NCI-H1417 treated with DMSO at 0.1 percent for 48 hours (cell line): ENCODE data around the gene AGER.
"Not testable (repeated sequence)": the region's sequence is repeated elsewhere in the genome, so short reads cannot be mapped to it uniquely, and the experiment has no call there.

Source experiments
- DNase-seq: peaks from one replicate; lab custom pipeline; 2025; lab: John Stamatoyannopoulos, UW

The AGER gene

GRCh38 chr6:32186151-32186840 is 2.2 kb upstream of the AGER start:
- DNase-seq: not testable (repeated sequence)

GRCh38 chr6:32185681-32186131 is 1.7 kb upstream of the AGER start:
- DNase-seq: not testable (repeated sequence)

GRCh38 chr6:32183483-32184083 is 470 bp downstream of the AGER start:
- no peak for DNase-seq

- DNase-seq: no peak
Measured at GRCh38 chr6:32183030-32183429, 1.0 kb downstream of the AGER start.

GRCh38 chr6:32182555-32182981 is 1.5 kb downstream of the AGER start:
- DNase-seq: no peak

- no peak for DNase-seq
Measured at GRCh38 chr6:32181915-32182529, 2.0 kb downstream of the AGER start.

- no peak for DNase-seq
Measured at GRCh38 chr6:32181148-32181702, 2.8 kb downstream of the AGER start.

- DNase-seq: no peak
Measured at GRCh38 chr6:32179766-32180405, 4.2 kb downstream of the AGER start.

GRCh38 chr6:32178547-32179440 is 5.3 kb downstream of the AGER start:
- no peak for DNase-seq

GRCh38 chr6:32177788-32178546 is 6.1 kb downstream of the AGER start, which contains the start of gene RNF5:
Gene RNF5 (plus strand): TSS chr6:32178405. CDS start chr6:32178512, 107 bp downstream.
- DNase-seq: peak; percentile 97

GRCh38 chr6:32177183-32177787 is 6.8 kb downstream of the AGER start:
- DNase-seq: no peak

GRCh38 chr6:32176476-32177182 is 7.4 kb downstream of the AGER start:
- DNase-seq: no peak

- DNase-seq: peak; percentile 71
Measured at GRCh38 chr6:32175711-32176475, 8.2 kb downstream of the AGER start, which contains the start of gene AGPAT1. Gene AGPAT1 (minus strand): TSS chr6:32176084. CDS start chr6:32171496, 4,588 bp downstream.

GRCh38 chr6:32175322-32175710 is 8.7 kb downstream of the AGER start:
- DNase-seq: no peak

GRCh38 chr6:32174416-32174815 is 9.6 kb downstream of the AGER start:
- no peak for DNase-seq

- DNase-seq: no peak
Measured at GRCh38 chr6:32173051-32173727, 10.9 kb downstream of the AGER start.

- DNase-seq: no peak
Measured at GRCh38 chr6:32171234-32171633, 12.8 kb downstream of the AGER start.

GRCh38 chr6:32170294-32170693 is 13.8 kb downstream of the AGER start:
- no peak for DNase-seq
